Measurements from ENCODE around the gene GSG1L.

The GSG1L gene

GRCh38 chr16:28087140-28087660 lies 23.7 kb upstream of the GSG1L start:
- no peak for TF ChIP-seq CTCF (IDR thresholded peaks at IDR 0.05)
- Histone ChIP-seq H3K4me3 (no peak overlapping the region), H3K27ac (no peak overlapping the region)
- DNase-seq (ENCODE audit: low spot score), result no peak

- Histone ChIP-seq H3K27ac (no peak overlapping the region), H3K4me3 (no peak overlapping the region)
- no peak for TF ChIP-seq CTCF (IDR thresholded peaks at IDR 0.05)
- DNase-seq (ENCODE audit: low spot score), result no peak
Measured at GRCh38 chr16:28086186-28087139, 22.9 kb upstream of the GSG1L start.

GRCh38 chr16:28085389-28086171 lies 22.1 kb upstream of the GSG1L start:
- H3K27ac ChIP-seq, result no peak overlapping the region
- TF ChIP-seq CTCF (IDR thresholded peaks at IDR 0.05), result no peak
- H3K4me3 ChIP-seq, result no peak overlapping the region
- no peak for DNase-seq (ENCODE audit: low spot score)

GRCh38 chr16:28084209-28084608 lies 20.7 kb upstream of the GSG1L start:
- DNase-seq (ENCODE audit: low spot score), result no peak
- TF ChIP-seq CTCF (IDR thresholded peaks at IDR 0.05), result no peak

GRCh38 chr16:28082624-28083023 lies 19.1 kb upstream of the GSG1L start:
- DNase-seq (ENCODE audit: low spot score), result no peak
- TF ChIP-seq CTCF (IDR thresholded peaks at IDR 0.05), result no peak

More at GRCh38 chr16:28084209-28084608, 20.7 kb upstream of the GSG1L start:
- Histone ChIP-seq H3K27ac (no peak overlapping the region), H3K4me3 (no peak overlapping the region)

GRCh38 chr16:28081391-28081968 lies 18.0 kb upstream of the GSG1L start:
- DNase-seq (ENCODE audit: low spot score), result no peak
- H3K4me3 ChIP-seq, result no peak overlapping the region
- no peak overlapping the region for H3K27ac ChIP-seq
- TF ChIP-seq CTCF (IDR thresholded peaks at IDR 0.05), result no peak

More at GRCh38 chr16:28082624-28083023, 19.1 kb upstream of the GSG1L start:
- Histone ChIP-seq H3K27ac (no peak overlapping the region), H3K4me3 (no peak overlapping the region)

Data from coronary artery (tissue), 2 donors.